Activated T-helper 1 cell treated with anti-CD3 and anti-CD28 coated beads, Interleukin-12 subunit alpha, Interleukin-12 subunit beta, Interleukin-2, Interleukin-4 antibody, amounts not matched to agents 30 ng/mL and 10 ng/mL and 1 ng/mL, durations not matched to agents 14 hours and 24 hours and 36 hours (primary cell): ENCODE measurements around the gene OBSCN. TPM values are rescaled to one million over a fixed set of nuclear protein-coding genes. Genes with fewer than 3 reads are reported as not detected.

Experiments used
- DNase-seq: peaks from one replicate; pipeline ENCODE4 v3.0.0; 2021; ENCODE audit warnings: low spot score
- H3K27ac Mint-ChIP-seq: one replicate; pipeline ENCODE4 v1.8.0; 2021; ENCODE audit warnings: mild to moderate bottlenecking, mixed read lengths
- H3K27me3 Mint-ChIP-seq: one replicate; pipeline ENCODE4 v1.8.0; 2022; ENCODE audit warnings: mild to moderate bottlenecking, moderate library complexity, mixed read lengths; ENCODE audit not compliant: insufficient read depth
- H3K36me3 Mint-ChIP-seq: one replicate; pipeline ENCODE4 v1.8.0; 2021; ENCODE audit warnings: low read depth, mixed read lengths
- H3K4me1 Mint-ChIP-seq: one replicate; pipeline ENCODE4 v1.8.0; 2021; ENCODE audit warnings: low read depth, mixed read lengths
- H3K4me3 Mint-ChIP-seq: one replicate; pipeline ENCODE4 v1.8.0; 2021; ENCODE audit warnings: mild to moderate bottlenecking, moderate library complexity, mixed read lengths
- H3K9me3 Mint-ChIP-seq: one replicate; pipeline ENCODE4 v1.8.0; 2021; ENCODE audit warnings: mixed read lengths
- intact Hi-C: fragments of 100-400 bp; cut with micrococcal nuclease; formaldehyde crosslinking; loops from one replicate; pipeline ENCODE4 v1.15.1; 2024
- total RNA-seq: library from RNA; stranded (reverse); gene quantifications from 2 replicates; pipeline ENCODE4 v1.2.3, GENCODE V29; 2022

Gene OBSCN
- total RNA-seq, 1 donor from 2014 or later, result 15.2 TPM

GRCh38 chr1:228369608-228370438 lies 162.0 kb downstream of the OBSCN start:
- no peaks in the 10 kb centered on the region for H3K27me3 Mint-ChIP-seq
- H3K27ac Mint-ChIP-seq, result no peak overlapping the region
- no peaks in the 10 kb centered on the region for H3K36me3 Mint-ChIP-seq
- no peak for DNase-seq
- no peaks in the 10 kb centered on the region for H3K4me1 Mint-ChIP-seq
- H3K9me3 Mint-ChIP-seq, result no peaks in the 10 kb centered on the region
- intact Hi-C loops, result no loop called here
- no peak overlapping the region for H3K4me3 Mint-ChIP-seq

GRCh38 chr1:228370439-228370940 lies 162.6 kb downstream of the OBSCN start:
- H3K9me3 Mint-ChIP-seq, result no peaks in the 10 kb centered on the region
- intact Hi-C loops, result no loop called here
- no peak overlapping the region for H3K4me3 Mint-ChIP-seq
- no peak overlapping the region for H3K27ac Mint-ChIP-seq
- H3K36me3 Mint-ChIP-seq, result no peaks in the 10 kb centered on the region
- H3K27me3 Mint-ChIP-seq, result no peaks in the 10 kb centered on the region
- no peak for DNase-seq
- no peaks in the 10 kb centered on the region for H3K4me1 Mint-ChIP-seq

- Mint-ChIP-seq H3K27ac (no peak overlapping the region), H3K4me1 (no peaks in the 10 kb centered on the region), H3K36me3 (no peaks in the 10 kb centered on the region), H3K27me3 (no peaks in the 10 kb centered on the region), H3K9me3 (no peaks in the 10 kb centered on the region), H3K4me3 (no peak overlapping the region)
- intact Hi-C loops, result no loop called here
- no peak for DNase-seq
Observed at GRCh38 chr1:228370941-228371740, 163.3 kb downstream of the OBSCN start.

- Mint-ChIP-seq H3K4me3 (no peak overlapping the region), H3K9me3 (no peaks in the 10 kb centered on the region), H3K27ac (no peak overlapping the region), H3K36me3 (no peaks in the 10 kb centered on the region), H3K4me1 (no peaks in the 10 kb centered on the region), H3K27me3 (no peaks in the 10 kb centered on the region)
- DNase-seq, result no peak
- intact Hi-C loops, result no loop called here
Observed at GRCh38 chr1:228371741-228372182, 163.9 kb downstream of the OBSCN start.

GRCh38 chr1:228372183-228373003 lies 164.5 kb downstream of the OBSCN start:
- no peaks in the 10 kb centered on the region for H3K36me3 Mint-ChIP-seq
- intact Hi-C loops, result no loop called here
- H3K27ac Mint-ChIP-seq, result no peak overlapping the region
- no peak overlapping the region for H3K4me3 Mint-ChIP-seq
- H3K27me3 Mint-ChIP-seq, result peaks cover under 1% of the 10 kb centered on the region
- no peaks in the 10 kb centered on the region for H3K9me3 Mint-ChIP-seq
- H3K4me1 Mint-ChIP-seq, result no peaks in the 10 kb centered on the region
- no peak for DNase-seq

GRCh38 chr1:228373004-228373680 lies 165.3 kb downstream of the OBSCN start:
- H3K9me3 Mint-ChIP-seq, result no peaks in the 10 kb centered on the region

GRCh38 chr1:228373681-228374571 lies 166.1 kb downstream of the OBSCN start:
- Mint-ChIP-seq H3K9me3 (no peaks in the 10 kb centered on the region), H3K4me3 (no peak overlapping the region), H3K27ac (no peak overlapping the region), H3K4me1 (no peaks in the 10 kb centered on the region), H3K36me3 (no peaks in the 10 kb centered on the region), H3K27me3 (peaks cover 2% of the 10 kb centered on the region)
- intact Hi-C loops, result no loop called here
- no peak for DNase-seq

More at GRCh38 chr1:228373004-228373680, 165.3 kb downstream of the OBSCN start:
- Mint-ChIP-seq H3K36me3 (no peaks in the 10 kb centered on the region), H3K4me1 (no peaks in the 10 kb centered on the region), H3K27ac (no peak overlapping the region), H3K4me3 (no peak overlapping the region), H3K27me3 (peaks cover 1% of the 10 kb centered on the region)
- no peak for DNase-seq
- intact Hi-C loops, result no loop called here

GRCh38 chr1:228374711-228375577 lies 167.1 kb downstream of the OBSCN start:
- no peak for DNase-seq
- no peak overlapping the region for H3K27ac Mint-ChIP-seq
- peaks cover 11% of the 10 kb centered on the region for H3K27me3 Mint-ChIP-seq
- no peaks in the 10 kb centered on the region for H3K4me1 Mint-ChIP-seq
- no peaks in the 10 kb centered on the region for H3K9me3 Mint-ChIP-seq
- intact Hi-C loops, result no loop called here
- no peaks in the 10 kb centered on the region for H3K36me3 Mint-ChIP-seq
- no peak overlapping the region for H3K4me3 Mint-ChIP-seq

- H3K4me1 Mint-ChIP-seq, result no peaks in the 10 kb centered on the region
- H3K9me3 Mint-ChIP-seq, result no peaks in the 10 kb centered on the region
- DNase-seq, result no peak
- H3K36me3 Mint-ChIP-seq, result no peaks in the 10 kb centered on the region
- intact Hi-C loops, result no loop called here
- peaks cover 15% of the 10 kb centered on the region for H3K27me3 Mint-ChIP-seq
- no peak overlapping the region for H3K27ac Mint-ChIP-seq
- H3K4me3 Mint-ChIP-seq, result no peak overlapping the region
Observed at GRCh38 chr1:228375578-228376261, 167.9 kb downstream of the OBSCN start.

- intact Hi-C loops, result no loop called here
- Mint-ChIP-seq H3K27ac (no peak overlapping the region), H3K4me3 (peak overlapping the region; percentile 11), H3K4me1 (no peaks in the 10 kb centered on the region), H3K36me3 (no peaks in the 10 kb centered on the region), H3K27me3 (peaks cover 20% of the 10 kb centered on the region), H3K9me3 (no peaks in the 10 kb centered on the region)
- no peak for DNase-seq
Observed at GRCh38 chr1:228376262-228376628, 168.4 kb downstream of the OBSCN start.
